Endothelial cell of umbilical vein (primary cell): ENCODE data around the gene AGR2. TPM values are rescaled to one million over a fixed set of nuclear protein-coding genes. Genes with fewer than 3 reads are reported as not detected.

ENCODE experiments used
- BruUV-seq: library from RNA; stranded (reverse); fragments of 400-500 nt; replicated peaks from 2 replicates; lab custom pipeline; 2021; lab: Mats Ljungman, UMichigan
- CTCF ChIA-PET: fragments of 300-600, 350-600 bp; sonication (Branson Sonifier 250); formaldehyde crosslinking; loops from one replicate; lab custom pipeline; 2021; ENCODE audit warnings: antibody characterized with exemption, inconsistent platforms; lab: Charles Lee
- POLR2A ChIA-PET: fragments of 300-600, 350-600 bp; sonication (Branson Sonifier 250); formaldehyde crosslinking; loops from one replicate; lab custom pipeline; 2021; ENCODE audit warnings: antibody characterized with exemption, inconsistent platforms; lab: Charles Lee
- DNase-seq: peaks from one replicate; pipeline ENCODE4 v3.0.0-alpha.2; 2011; ENCODE audit warnings: low read depth, low spot score
- FAIRE-seq: peaks from 2 replicates; lab custom pipeline; 2011; peaks lifted over from hg19 to GRCh38; lab: Jason Lieb, UNC
- H2AFZ ChIP-seq: 2 replicates; pipeline ENCODE4 v1.6.0; 2012; ENCODE audit warnings: low read depth, low read length, control low read depth, inconsistent platforms
- H3K27ac ChIP-seq: 2 replicates; pipeline ENCODE4 v1.5.1; 2011; ENCODE audit warnings: low read depth, mild to moderate bottlenecking, control low read depth, low read length, moderate library complexity; ENCODE audit not compliant: insufficient read depth
- H3K27me3 ChIP-seq, 2 experiments: 2 replicates each; pipeline versions ENCODE4 v1.6.0 to v1.6.1; 2011; ENCODE audit warnings: low read length in 2 of 2, mixed read lengths in 1 of 2; ENCODE audit not compliant: control insufficient read depth in 2 of 2, insufficient read depth in 2 of 2
- H3K36me3 ChIP-seq, 2 experiments: 2 replicates in 1 of 2; 3 replicates in 1 of 2; pipeline ENCODE4 v1.5.1; 2011; ENCODE audit warnings: low read length in 2 of 2, mild to moderate bottlenecking in 1 of 2, moderate library complexity in 1 of 2; ENCODE audit not compliant: control insufficient read depth in 2 of 2, insufficient read depth in 2 of 2; ENCODE audit errors: extremely low read depth in 1 of 2
- H3K4me1 ChIP-seq: 3 replicates; pipeline ENCODE4 v1.5.1; 2011; ENCODE audit warnings: mild to moderate bottlenecking, low read length; ENCODE audit not compliant: control insufficient read depth, insufficient read depth; ENCODE audit errors: extremely low read depth
- H3K4me2 ChIP-seq: 2 replicates; pipeline ENCODE4 v1.6.1; 2011; ENCODE audit warnings: low read length, control low read depth, mixed read lengths; ENCODE audit not compliant: insufficient read depth
- H3K4me3 ChIP-seq, 3 experiments: fragments of 200-600 bp in 1 of 3; sonication (generic), shearing (Covaris generic) in 1 of 3; replicated peaks in 1 of 3; 2 replicates each; pipeline ENCODE4 v1.5.1; 2011 to 2016; ENCODE audit warnings: control low read depth in 3 of 3, low read length in 3 of 3, mild to moderate bottlenecking in 2 of 3, inconsistent platforms in 1 of 3, low read depth in 1 of 3, moderate library complexity in 1 of 3; ENCODE audit not compliant: insufficient read depth in 1 of 3
- H3K79me2 ChIP-seq: 2 replicates; pipeline ENCODE4 v1.6.0; 2012; ENCODE audit warnings: low read length, inconsistent platforms; ENCODE audit not compliant: control insufficient read depth, insufficient read depth
- H3K9ac ChIP-seq: replicated peaks from 2 replicates; pipeline ENCODE3; 2011; ENCODE audit warnings: low read length, control low read depth; ENCODE audit not compliant: insufficient read depth; ENCODE audit errors: extremely low read depth
- H3K9me1 ChIP-seq: replicated peaks from 3 replicates; pipeline ENCODE4 v1.6.0; 2011; ENCODE audit warnings: mild to moderate bottlenecking, low read length; ENCODE audit not compliant: control insufficient read depth, insufficient read depth; ENCODE audit errors: extremely low read depth
- H3K9me3 ChIP-seq: replicated peaks from 2 replicates; pipeline ENCODE4 v1.5.1; 2012; ENCODE audit warnings: low read length, inconsistent platforms; ENCODE audit not compliant: control insufficient read depth, insufficient read depth
- H4K20me1 ChIP-seq: replicated peaks from 2 replicates; pipeline ENCODE3; 2011; ENCODE audit warnings: mild to moderate bottlenecking, low read length; ENCODE audit not compliant: control insufficient read depth, insufficient read depth; ENCODE audit errors: extremely low read depth
- EZH2 ChIP-seq: IDR thresholded peaks from 2 replicates; pipeline ENCODE4 v1.6.1; 2012; ENCODE audit warnings: borderline replicate concordance, low read depth, mild to moderate bottlenecking, moderate library complexity, low read length, inconsistent platforms; ENCODE audit not compliant: severe bottlenecking
- FOS ChIP-seq: IDR thresholded peaks from 2 replicates; pipeline ENCODE4 v1.6.1; 2011; ENCODE audit warnings: mild to moderate bottlenecking, low read length, moderate library complexity, borderline replicate concordance; ENCODE audit not compliant: insufficient read depth
- GATA2 ChIP-seq: IDR thresholded peaks from 2 replicates; pipeline ENCODE4 v1.7.0; 2011; ENCODE audit warnings: low read depth, mild to moderate bottlenecking, moderate library complexity, mixed read lengths, low read length; ENCODE audit not compliant: insufficient read length, insufficient read depth
- JUN ChIP-seq: IDR thresholded peaks from 2 replicates; pipeline ENCODE4 v1.6.1; 2011; ENCODE audit warnings: borderline replicate concordance, low read depth; ENCODE audit not compliant: insufficient read length, insufficient read depth
- MAX ChIP-seq: IDR thresholded peaks from 2 replicates; pipeline ENCODE4 v1.6.1; 2011; ENCODE audit not compliant: insufficient read depth, insufficient read length
- MYC ChIP-seq: IDR thresholded peaks from one replicate; pipeline ENCODE4 v1.6.1; 2011; ENCODE audit warnings: mild to moderate bottlenecking, low read depth, low read length
- POLR2A ChIP-seq: IDR thresholded peaks from 2 replicates; pipeline ENCODE4 v1.6.1; 2012; ENCODE audit warnings: low read depth, mild to moderate bottlenecking, control low read depth, low read length
- POLR2AphosphoS5 ChIP-seq: IDR thresholded peaks from 2 replicates; pipeline ENCODE4 v1.6.1; 2012; ENCODE audit warnings: low read depth, mild to moderate bottlenecking, control low read depth, low read length, moderate library complexity; ENCODE audit not compliant: insufficient read depth
- dilution Hi-C: fragments of 300-500 bp; cut with MboI; formaldehyde crosslinking; loops from one replicate; pipeline ENCODE4 v1.15.0; 2019; ENCODE audit warnings: low sequenced_read_pairs; ENCODE audit not compliant: extremely low pct_ligation_motif_present
- intact Hi-C: fragments of 100-400 bp; cut with micrococcal nuclease; formaldehyde crosslinking; loops from one replicate; pipeline ENCODE4 v1.10.0; 2022
- polyA plus RNA-seq, 4 experiments: library from polyadenylated mRNA; depleted of rRNA in 3 of 4; stranded (reverse) in 3 of 4; unstranded in 1 of 4; fragments of >200 nt; gene quantifications; 2 replicates each; pipeline versions ENCODE4 v1.2.1 to v1.2.3, GENCODE V29; 2011 to 2012; ENCODE audit warnings: missing spikeins in 1 of 4
- total RNA-seq: library from RNA; stranded (reverse); gene quantifications from 2 replicates; pipeline ENCODE4 v1.2.3, GENCODE V29; 2021
- TF ChIP-seq, protein P1 (sequence below), 2 donors: IDR thresholded peaks; 1 replicate in 1 of 2; 2 replicates in 1 of 2; pipeline ENCODE4 v1.5.1; 2011; ENCODE audit warnings: low read length in 2 of 2, mild to moderate bottlenecking in 2 of 2, moderate library complexity in 2 of 2, control low read depth in 1 of 2, inconsistent platforms in 1 of 2, low read depth in 1 of 2; ENCODE audit not compliant: insufficient read depth in 1 of 2; ENCODE audit errors: extremely low read depth in 1 of 2

Gene AGR2
- total and polyA plus RNA-seq, 2 donors (not counting 3 experiments of a cell fraction or from before 2014, with no cell fraction given) = not detected

- no peak overlapping the region for H2AFZ ChIP-seq
- H3K4me1 ChIP-seq = no peaks in the 10 kb centered on the region
- no peak overlapping the region for H3K27ac ChIP-seq
- intact Hi-C loops = no loop called here
- dilution Hi-C loops = no loop called here
- H4K20me1 ChIP-seq = no peaks in the 10 kb centered on the region
- TF ChIP-seq MYC (no peak), EZH2 (no peak), FOS (no peak), POLR2AphosphoS5 (no peak), GATA2 (no peak), JUN (no peak), POLR2A (no peak), MAX (no peak)
- TF ChIP-seq, protein P1, sequence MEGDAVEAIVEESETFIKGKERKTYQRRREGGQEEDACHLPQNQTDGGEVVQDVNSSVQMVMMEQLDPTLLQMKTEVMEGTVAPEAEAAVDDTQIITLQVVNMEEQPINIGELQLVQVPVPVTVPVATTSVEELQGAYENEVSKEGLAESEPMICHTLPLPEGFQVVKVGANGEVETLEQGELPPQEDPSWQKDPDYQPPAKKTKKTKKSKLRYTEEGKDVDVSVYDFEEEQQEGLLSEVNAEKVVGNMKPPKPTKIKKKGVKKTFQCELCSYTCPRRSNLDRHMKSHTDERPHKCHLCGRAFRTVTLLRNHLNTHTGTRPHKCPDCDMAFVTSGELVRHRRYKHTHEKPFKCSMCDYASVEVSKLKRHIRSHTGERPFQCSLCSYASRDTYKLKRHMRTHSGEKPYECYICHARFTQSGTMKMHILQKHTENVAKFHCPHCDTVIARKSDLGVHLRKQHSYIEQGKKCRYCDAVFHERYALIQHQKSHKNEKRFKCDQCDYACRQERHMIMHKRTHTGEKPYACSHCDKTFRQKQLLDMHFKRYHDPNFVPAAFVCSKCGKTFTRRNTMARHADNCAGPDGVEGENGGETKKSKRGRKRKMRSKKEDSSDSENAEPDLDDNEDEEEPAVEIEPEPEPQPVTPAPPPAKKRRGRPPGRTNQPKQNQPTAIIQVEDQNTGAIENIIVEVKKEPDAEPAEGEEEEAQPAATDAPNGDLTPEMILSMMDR (IDR thresholded peaks at IDR 0.05; ENCODE audit: extremely low read depth in 1 of 2, insufficient read depth in 1 of 2, low read depth in 1 of 2, low read length in 2 of 2) = no peak
- ChIA-PET CTCF (interaction anchor here (1.3 to 1.8 kb wide), 3 partner anchors 19 to 38 kb away, joined by 3 to 5 read pairs (median 3); no protein-coding TSS in a partner anchor), POLR2A (no interaction called here)
- H3K9me3 ChIP-seq = no peaks in the 10 kb centered on the region
- H3K79me2 ChIP-seq = no peaks in the 10 kb centered on the region
- no peak overlapping the region for H3K4me3 ChIP-seq
- no peak overlapping the region for H3K4me2 ChIP-seq
- BruUV-seq = no TSS peak
- no peaks in the 10 kb centered on the region for H3K27me3 ChIP-seq
- H3K9me1 ChIP-seq = no peaks in the 10 kb centered on the region
- FAIRE-seq (no peak), DNase-seq (no peak)
- no peaks in the 10 kb centered on the region for H3K36me3 ChIP-seq
- no peak overlapping the region for H3K9ac ChIP-seq
These were observed 28.7 kb downstream of the AGR2 start for GRCh38 chr7:16776053-16776452.
